Caco-2 (cell line): ENCODE data around the gene DPAGT1. TPM values are rescaled to one million over a fixed set of nuclear protein-coding genes. Genes with fewer than 3 reads are reported as not detected.
A peak's percentile ranks its signal among the peaks of the same experiment; 100 is the strongest.
"Not testable (repeated sequence)": the region's sequence is repeated elsewhere in the genome, so short reads cannot be mapped to it uniquely, and the experiment has no call there.

ENCODE experiments used
- BruUV-seq: library from RNA; stranded (reverse); fragments of 400-500 nt; replicated peaks from 2 replicates; lab custom pipeline; 2021; lab: Mats Ljungman, UMichigan
- CTCF ChIA-PET: fragments of 300-600 bp; sonication (Branson Sonifier 250); formaldehyde crosslinking; loops from one replicate; lab custom pipeline; 2022; ENCODE audit warnings: antibody characterized with exemption; lab: Charles Lee
- POLR2A ChIA-PET: fragments of 300-600 bp; sonication (Branson Sonifier 250); formaldehyde crosslinking; loops from one replicate; lab custom pipeline; 2022; ENCODE audit warnings: antibody characterized with exemption; lab: Charles Lee
- DNase-seq, 2 experiments: peaks; one replicate each; pipeline versions ENCODE4 v3.0.0 to v3.0.0-alpha.2; 2020 to 2022
- H3K27me3 ChIP-seq: replicated peaks from 2 replicates; pipeline ENCODE4 v1.6.0; 2011; ENCODE audit warnings: low read length; ENCODE audit not compliant: control insufficient read depth, insufficient read depth
- H3K36me3 ChIP-seq: 2 replicates; pipeline ENCODE4 v1.5.1; 2011; ENCODE audit warnings: low read length; ENCODE audit not compliant: control insufficient read depth, insufficient read depth
- H3K4me1 ChIP-seq: fragments of 250-450 bp; sonication (Bioruptor Pico); 2 replicates; pipeline ENCODE4 v1.5.1; 2020; ENCODE audit warnings: mild to moderate bottlenecking
- H3K4me3 ChIP-seq: 2 replicates; pipeline ENCODE4 v1.5.1; 2011; ENCODE audit warnings: low read depth, mild to moderate bottlenecking, control low read depth, low read length
- H3K9me3 ChIP-seq: fragments of 250-450 bp; sonication (Bioruptor Pico); 2 replicates; pipeline ENCODE4 v1.5.1; 2020; ENCODE audit warnings: mild to moderate bottlenecking, moderate library complexity
- H3K27ac Mint-ChIP-seq: one replicate; pipeline ENCODE4 v1.8.0; 2022; ENCODE audit warnings: mixed read lengths; ENCODE audit not compliant: unreplicated experiment
- H3K27me3 Mint-ChIP-seq: one replicate; pipeline ENCODE4 v1.8.0; 2022; ENCODE audit warnings: mixed read lengths; ENCODE audit not compliant: insufficient read depth, unreplicated experiment
- H3K36me3 Mint-ChIP-seq: one replicate; pipeline ENCODE4 v1.8.0; 2022; ENCODE audit warnings: mild to moderate bottlenecking, mixed read lengths; ENCODE audit not compliant: insufficient read depth, unreplicated experiment
- H3K4me1 Mint-ChIP-seq: one replicate; pipeline ENCODE4 v1.8.0; 2022; ENCODE audit warnings: low read depth, mixed read lengths; ENCODE audit not compliant: unreplicated experiment
- H3K4me3 Mint-ChIP-seq: one replicate; pipeline ENCODE4 v1.8.0; 2022; ENCODE audit warnings: mild to moderate bottlenecking, moderate library complexity, mixed read lengths; ENCODE audit not compliant: unreplicated experiment
- H3K9me3 Mint-ChIP-seq: one replicate; pipeline ENCODE4 v1.8.0; 2022; ENCODE audit warnings: mixed read lengths; ENCODE audit not compliant: unreplicated experiment
- CTCF ChIP-seq, 2 experiments: fragments of 200-600 bp in 1 of 2; IDR thresholded peaks; 1 replicate in 1 of 2; 2 replicates in 1 of 2; pipeline versions ENCODE4 v1.5.1 to v1.8.0; 2011 to 2022; ENCODE audit warnings: antibody characterized with exemption in 1 of 2, control low read depth in 1 of 2, inconsistent platforms in 1 of 2, low read depth in 1 of 2, low read length in 1 of 2, mild to moderate bottlenecking in 1 of 2, moderate library complexity in 1 of 2; ENCODE audit not compliant: insufficient read depth in 1 of 2, severe bottlenecking in 1 of 2, unreplicated experiment in 1 of 2
- intact Hi-C: fragments of 100-400 bp; cut with micrococcal nuclease; formaldehyde crosslinking; loops from one replicate; pipeline ENCODE4 v1.10.0; 2022; ENCODE audit not compliant: unreplicated experiment
- total RNA-seq: library from RNA; stranded (reverse); gene quantifications from 2 replicates; pipeline ENCODE4 v1.2.3, GENCODE V29; 2022

The DPAGT1 gene
- total RNA-seq, 1 experiment from 2014 or later, result 117 TPM

DNA sequence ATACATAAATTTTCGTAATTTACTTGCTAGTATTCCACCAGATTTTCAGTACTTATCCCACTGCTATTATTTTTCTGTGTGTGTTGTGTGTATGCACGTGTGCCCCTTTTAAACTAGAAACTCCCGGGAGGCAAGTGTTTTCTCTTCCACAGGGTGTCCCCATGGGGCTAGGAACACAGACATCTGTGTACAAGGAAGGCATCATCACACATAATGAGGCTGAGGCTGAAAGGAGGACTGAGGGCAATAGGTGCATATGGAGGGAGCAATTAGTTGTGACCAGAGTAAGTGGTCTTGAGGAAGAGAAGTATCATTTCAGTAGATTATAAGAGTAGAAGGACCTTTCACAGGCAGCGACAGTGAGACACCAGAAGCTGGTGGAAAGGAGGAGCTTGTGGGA lies 2.1 kb upstream of the DPAGT1 start:
- CTCF ChIA-PET, result no interaction called here

DNA sequence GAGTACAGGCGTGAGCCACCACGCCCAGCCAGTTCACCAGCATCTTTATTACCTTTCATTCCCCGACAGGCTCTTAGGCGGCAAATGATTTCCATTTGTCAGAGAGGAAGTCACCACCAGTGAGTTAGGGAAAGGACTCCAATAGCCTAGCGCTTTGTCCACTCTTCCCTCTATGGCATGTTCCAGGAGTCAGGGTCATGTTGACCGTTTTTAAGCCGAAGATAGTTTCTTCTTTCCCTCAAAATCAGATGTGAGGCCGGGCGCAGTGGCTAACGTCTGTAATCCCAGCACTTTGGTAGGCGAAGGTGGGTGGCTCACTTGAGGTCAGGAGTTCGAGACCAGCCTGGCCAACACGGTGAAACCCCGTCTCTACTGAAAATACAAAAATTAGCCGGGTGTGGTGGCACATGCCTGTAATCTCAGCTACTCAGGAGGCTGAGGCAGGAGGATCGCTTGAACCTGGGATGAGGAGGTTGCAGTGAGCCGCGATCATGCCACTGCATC lies 1.6 kb upstream of the DPAGT1 start:
- not testable (repeated sequence) for BruUV-seq, H3K27me3 Mint-ChIP-seq
- H3K36me3 Mint-ChIP-seq, result peaks cover 56% of the 10 kb centered on the region

More for the DNA sequence above, 2.1 kb upstream of the DPAGT1 start:
- H3K4me1 Mint-ChIP-seq, result peaks cover 36% of the 10 kb centered on the region
- no peaks in the 10 kb centered on the region for H3K27me3 ChIP-seq
- no peak overlapping the region for H3K4me3 ChIP-seq
- no peak for DNase-seq
- H3K4me3 Mint-ChIP-seq, result peak overlapping the region; percentile 19
- H3K36me3 Mint-ChIP-seq, result peaks cover 58% of the 10 kb centered on the region
- H3K9me3 Mint-ChIP-seq, result no peaks in the 10 kb centered on the region
- POLR2A ChIA-PET, result interaction anchor here (1.0 kb wide), 1 partner anchor 19 kb away, joined by 5 read pairs; the partner anchor contains the start of gene HMBS
- intact Hi-C loops, result no loop called here
- H3K36me3 ChIP-seq, result no peaks in the 10 kb centered on the region
- peak overlapping the region; percentile 98 for H3K27ac Mint-ChIP-seq
- no peaks in the 10 kb centered on the region for H3K9me3 ChIP-seq
- no peaks in the 10 kb centered on the region for H3K27me3 Mint-ChIP-seq
- H3K4me1 ChIP-seq, result peaks cover 33% of the 10 kb centered on the region
- BruUV-seq, result no TSS peak
- no peak for TF ChIP-seq CTCF (IDR thresholded peaks at IDR 0.05; ENCODE audit: insufficient read depth in 1 of 2, low read depth in 1 of 2, low read length in 1 of 2, severe bottlenecking in 1 of 2, unreplicated experiment in 1 of 2)

GRCh38 chr11:119100994-119101758 lies 477 bp downstream of the DPAGT1 start:
- Mint-ChIP-seq H3K27me3 (no peaks in the 10 kb centered on the region), H3K27ac (peak overlapping the region; percentile 98), H3K9me3 (no peaks in the 10 kb centered on the region), H3K4me3 (peak overlapping the region; percentile 85), H3K36me3 (peaks cover 57% of the 10 kb centered on the region), H3K4me1 (peaks cover 28% of the 10 kb centered on the region)
- TF ChIP-seq CTCF (IDR thresholded peaks at IDR 0.05; ENCODE audit: insufficient read depth in 1 of 2, low read depth in 1 of 2, low read length in 1 of 2, severe bottlenecking in 1 of 2, unreplicated experiment in 1 of 2), result peak in 1 of 2 experiments; percentile 26
- ChIA-PET POLR2A (interaction anchor here (0.5 to 2.3 kb wide), 18 partner anchors 9 to 1450 kb away, joined by 3 to 71 read pairs (median 5); partner anchors contain the start of genes BCL9L, CBL, CENATAC and HINFP), CTCF (interaction anchor here (0.6 to 1.8 kb wide), 18 partner anchors 16 to 339 kb away, joined by 3 to 27 read pairs (median 4); partner anchors contain the start of genes CBL, HINFP, HMBS and NHERF4)
- H3K9me3 ChIP-seq, result no peaks in the 10 kb centered on the region
- H3K36me3 ChIP-seq, result peaks cover 3% of the 10 kb centered on the region; the same call in 1 of the 2 replicates
- intact Hi-C loops, result loop anchor here (1.0 kb wide), 2 partner anchors 20 to 34 kb away; partner anchors contain the start of genes HINFP and VPS11
- DNase-seq, result peak in 1 of 2 experiments; percentile 83
- H3K27me3 ChIP-seq, result no peaks in the 10 kb centered on the region
- H3K4me1 ChIP-seq, result peaks cover 18% of the 10 kb centered on the region
- peak overlapping the region; percentile 43 for H3K4me3 ChIP-seq
- TSS peak; percentile 39 for BruUV-seq

More for the DNA sequence above, 1.6 kb upstream of the DPAGT1 start:
- Mint-ChIP-seq H3K4me3 (peak overlapping the region; percentile 85), H3K4me1 (peaks cover 30% of the 10 kb centered on the region), H3K27ac (peak overlapping the region; percentile 98)
- DNase-seq, H3K9me3 ChIP-seq, H3K9me3 Mint-ChIP-seq, H3K36me3 ChIP-seq, intact Hi-C loops, H3K27me3 ChIP-seq: not testable (repeated sequence)
- peaks cover 27% of the 10 kb centered on the region for H3K4me1 ChIP-seq
- H3K4me3 ChIP-seq, result peak overlapping the region; percentile 43
- ChIA-PET POLR2A (interaction anchor here (0.6 to 2.3 kb wide), 10 partner anchors 9 to 148 kb away, joined by 3 to 71 read pairs (median 9); partner anchors contain the start of genes HINFP, HMBS, RPS25 and VPS11), CTCF (interaction anchor here (0.6 to 1.8 kb wide), 11 partner anchors 18 to 286 kb away, joined by 3 to 27 read pairs (median 6); partner anchors contain the start of genes HINFP and VPS11)
